Peyer's patch (tissue), 4 donors: Measurements from ENCODE around the gene ATP6V0A4. TPM values are rescaled to one million over a fixed set of nuclear protein-coding genes. Genes with fewer than 3 reads are reported as not detected.

Experiments
- DNase-seq, 3 donors: peaks; one replicate each; pipeline ENCODE4 v3.0.0-alpha.2; 2017 to 2019
- H3K27ac ChIP-seq, 4 donors: fragments of 200-600 bp; sonication (generic); one replicate each; pipeline ENCODE4 v1.5.1; 2016 to 2019
- H3K27me3 ChIP-seq, 2 donors: fragments of 200-600 bp; sonication (generic); one replicate each; pipeline ENCODE4 v1.5.1; 2019
- H3K36me3 ChIP-seq, 3 donors: fragments of 200-600 bp; sonication (generic); one replicate each; pipeline ENCODE4 v1.5.1; 2016 to 2019
- H3K4me1 ChIP-seq, 4 donors: fragments of 200-600 bp; sonication (generic); one replicate each; pipeline ENCODE4 v1.5.1; 2016 to 2019
- H3K4me3 ChIP-seq, 4 donors: fragments of 200-600 bp; sonication (generic); 1 replicate in 3 of 4; 2 replicates in 1 of 4; pipeline ENCODE4 v1.5.1; 2016 to 2019; ENCODE audit warnings: mild to moderate bottlenecking in 1 of 4
- H3K9me3 ChIP-seq, 4 donors: fragments of 200-600 bp; sonication (generic); one replicate each; pipeline ENCODE4 v1.5.1; 2016 to 2019; ENCODE audit warnings: mild to moderate bottlenecking in 1 of 4
- POLR2A ChIP-seq, 2 donors: fragments of 450-650 bp; IDR thresholded peaks; one replicate each; pipeline ENCODE4 v1.5.1; 2017; ENCODE audit warnings: antibody characterized with exemption in 2 of 2, mild to moderate bottlenecking in 2 of 2, moderate library complexity in 2 of 2
- total RNA-seq, 4 donors: library from RNA; depleted of rRNA; stranded (reverse); fragments of >200 nt; gene quantifications; one replicate each; pipeline ENCODE4 v1.1.0, GENCODE V29; 2016
- TF ChIP-seq, protein P1 (sequence below), 6 experiments: fragments of 450-650 bp in 4 of 6; fragments of 200-600 bp in 2 of 6; sonication (generic) in 1 of 6; IDR thresholded peaks; one replicate each; pipeline ENCODE4 v1.5.1; 2017 to 2019; ENCODE audit warnings: antibody characterized with exemption in 6 of 6, mild to moderate bottlenecking in 3 of 6, moderate library complexity in 1 of 6

The ATP6V0A4 gene
- total RNA-seq, 4 donors from 2014 or later, result 0.66 TPM; not detected in 3

DNA sequence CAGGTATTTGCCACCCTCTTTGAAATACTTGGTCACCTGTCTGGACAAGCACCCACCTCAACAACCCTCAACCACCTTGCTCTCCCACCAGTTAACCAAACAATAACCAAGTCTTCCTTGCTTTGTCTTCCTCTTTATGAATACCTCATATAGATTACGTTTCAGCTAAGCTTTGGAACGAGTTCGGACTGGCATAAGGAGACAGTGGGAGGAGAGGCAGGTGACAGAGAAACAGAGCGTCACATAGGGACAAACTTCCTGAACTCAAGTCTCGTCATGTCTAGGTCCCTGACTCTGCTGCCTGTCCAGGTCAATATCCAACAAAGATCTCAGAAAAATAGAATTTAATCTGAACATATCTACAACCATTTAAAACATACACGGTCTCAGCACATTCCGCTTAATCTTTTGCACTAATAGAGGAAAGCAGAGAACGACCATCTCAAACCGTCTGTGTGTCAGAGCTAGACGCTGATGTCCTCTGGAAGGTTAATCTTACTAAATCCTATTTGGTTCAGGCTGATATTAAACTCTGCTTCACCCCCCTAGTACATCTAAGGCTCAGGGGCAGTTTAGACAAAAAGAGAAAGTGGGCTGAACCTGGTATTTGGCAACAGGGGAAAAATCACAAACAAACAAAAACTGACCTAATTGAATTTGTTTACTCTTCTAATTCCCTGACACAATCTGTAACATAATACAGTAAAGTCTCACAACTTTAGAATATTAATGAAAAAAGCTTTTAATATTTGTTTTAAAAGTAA lies 70.5 kb downstream of the ATP6V0A4 start:
- Histone ChIP-seq H3K4me3 (no peak overlapping the region), H3K27ac (no peak overlapping the region), H3K27me3 (no peaks in the 10 kb centered on the region), H3K9me3 (no peaks in the 10 kb centered on the region), H3K36me3 (no peaks in the 10 kb centered on the region), H3K4me1 (no peaks in the 10 kb centered on the region)
- no peak for DNase-seq
- TF ChIP-seq, protein P1, sequence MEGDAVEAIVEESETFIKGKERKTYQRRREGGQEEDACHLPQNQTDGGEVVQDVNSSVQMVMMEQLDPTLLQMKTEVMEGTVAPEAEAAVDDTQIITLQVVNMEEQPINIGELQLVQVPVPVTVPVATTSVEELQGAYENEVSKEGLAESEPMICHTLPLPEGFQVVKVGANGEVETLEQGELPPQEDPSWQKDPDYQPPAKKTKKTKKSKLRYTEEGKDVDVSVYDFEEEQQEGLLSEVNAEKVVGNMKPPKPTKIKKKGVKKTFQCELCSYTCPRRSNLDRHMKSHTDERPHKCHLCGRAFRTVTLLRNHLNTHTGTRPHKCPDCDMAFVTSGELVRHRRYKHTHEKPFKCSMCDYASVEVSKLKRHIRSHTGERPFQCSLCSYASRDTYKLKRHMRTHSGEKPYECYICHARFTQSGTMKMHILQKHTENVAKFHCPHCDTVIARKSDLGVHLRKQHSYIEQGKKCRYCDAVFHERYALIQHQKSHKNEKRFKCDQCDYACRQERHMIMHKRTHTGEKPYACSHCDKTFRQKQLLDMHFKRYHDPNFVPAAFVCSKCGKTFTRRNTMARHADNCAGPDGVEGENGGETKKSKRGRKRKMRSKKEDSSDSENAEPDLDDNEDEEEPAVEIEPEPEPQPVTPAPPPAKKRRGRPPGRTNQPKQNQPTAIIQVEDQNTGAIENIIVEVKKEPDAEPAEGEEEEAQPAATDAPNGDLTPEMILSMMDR (IDR thresholded peaks at IDR 0.05), result no peak
- no peak for TF ChIP-seq POLR2A (IDR thresholded peaks at IDR 0.05)

DNA sequence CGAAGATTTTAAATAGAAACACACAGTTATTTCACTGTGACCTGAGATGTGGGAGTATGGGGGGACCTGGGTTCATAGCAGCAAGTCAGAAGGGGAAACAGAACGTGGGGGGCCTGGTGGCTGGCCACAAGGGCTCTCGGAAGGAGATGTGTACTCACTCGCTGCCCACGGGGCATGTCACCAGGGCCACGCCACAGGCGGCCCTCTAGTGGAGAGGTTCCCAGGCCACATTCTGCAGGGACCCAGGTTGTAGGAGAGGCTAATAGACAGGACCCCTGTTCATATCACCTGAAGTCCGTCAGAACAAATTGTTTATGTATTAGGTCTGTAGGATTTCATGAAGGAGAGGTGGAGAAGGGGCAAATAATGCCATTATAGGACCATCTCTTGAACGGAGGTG lies 71.7 kb downstream of the ATP6V0A4 start:
- no peak for DNase-seq

DNA sequence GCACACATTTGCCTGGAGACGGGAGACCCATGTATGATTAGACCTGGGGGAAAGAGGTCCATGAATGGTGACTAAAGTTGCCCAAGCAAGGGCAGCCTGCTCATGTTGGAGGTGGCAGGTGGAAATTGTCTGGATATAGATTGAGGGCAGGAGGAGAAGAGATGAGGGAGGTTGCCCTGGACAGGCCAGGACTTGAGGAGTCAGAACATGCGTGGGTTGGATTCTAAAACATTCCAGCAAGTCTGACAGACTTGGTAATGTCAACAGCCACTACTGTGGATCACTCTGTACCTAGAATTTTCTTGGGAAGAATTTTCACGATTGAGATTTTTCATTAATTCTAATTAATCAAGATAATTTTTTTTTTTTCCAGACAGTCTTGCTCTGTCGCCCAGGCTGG lies 77.7 kb downstream of the ATP6V0A4 start:
- TF ChIP-seq POLR2A (IDR thresholded peaks at IDR 0.05), result no peak
- TF ChIP-seq, protein P1 (IDR thresholded peaks at IDR 0.05), result no peak
- Histone ChIP-seq H3K4me1 (no peaks in the 10 kb centered on the region), H3K27ac (no peak overlapping the region), H3K9me3 (no peaks in the 10 kb centered on the region), H3K36me3 (no peaks in the 10 kb centered on the region), H3K4me3 (no peak overlapping the region), H3K27me3 (no peaks in the 10 kb centered on the region)
- no peak for DNase-seq

More for the DNA sequence above, 71.7 kb downstream of the ATP6V0A4 start:
- Histone ChIP-seq H3K27me3 (no peaks in the 10 kb centered on the region), H3K9me3 (no peaks in the 10 kb centered on the region), H3K27ac (no peak overlapping the region), H3K4me3 (no peak overlapping the region), H3K36me3 (no peaks in the 10 kb centered on the region), H3K4me1 (no peaks in the 10 kb centered on the region)
- TF ChIP-seq, protein P1 (IDR thresholded peaks at IDR 0.05), result no peak
- TF ChIP-seq POLR2A (IDR thresholded peaks at IDR 0.05), result no peak

DNA sequence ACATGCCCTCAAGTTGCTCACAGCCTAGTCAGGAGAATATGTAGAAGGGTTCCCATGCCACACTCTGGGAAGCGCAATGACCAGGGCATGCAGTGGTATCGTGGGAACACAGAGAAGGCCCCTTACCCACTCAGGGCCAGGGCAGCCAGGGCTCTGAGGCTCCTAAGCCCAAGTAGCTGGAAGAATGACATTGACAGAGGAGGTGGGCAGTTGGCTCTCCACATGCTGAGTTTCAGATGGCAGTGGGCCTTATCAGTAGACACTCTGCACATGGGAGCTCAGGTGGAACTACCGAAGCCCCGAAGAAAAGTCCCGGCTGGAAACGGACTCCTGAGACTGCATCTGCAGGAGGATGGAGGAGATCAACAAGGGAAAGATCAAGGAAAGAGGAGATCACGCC lies 81.1 kb downstream of the ATP6V0A4 start:
- H3K9me3 ChIP-seq, result no peaks in the 10 kb centered on the region
- no peaks in the 10 kb centered on the region for H3K4me1 ChIP-seq
- H3K4me3 ChIP-seq, result no peak overlapping the region
- no peak for TF ChIP-seq POLR2A (IDR thresholded peaks at IDR 0.05)
- TF ChIP-seq, protein P1 (IDR thresholded peaks at IDR 0.05), result no peak
- no peaks in the 10 kb centered on the region for H3K27me3 ChIP-seq
- H3K27ac ChIP-seq, result no peak overlapping the region
- no peaks in the 10 kb centered on the region for H3K36me3 ChIP-seq
- DNase-seq, result no peak

DNA sequence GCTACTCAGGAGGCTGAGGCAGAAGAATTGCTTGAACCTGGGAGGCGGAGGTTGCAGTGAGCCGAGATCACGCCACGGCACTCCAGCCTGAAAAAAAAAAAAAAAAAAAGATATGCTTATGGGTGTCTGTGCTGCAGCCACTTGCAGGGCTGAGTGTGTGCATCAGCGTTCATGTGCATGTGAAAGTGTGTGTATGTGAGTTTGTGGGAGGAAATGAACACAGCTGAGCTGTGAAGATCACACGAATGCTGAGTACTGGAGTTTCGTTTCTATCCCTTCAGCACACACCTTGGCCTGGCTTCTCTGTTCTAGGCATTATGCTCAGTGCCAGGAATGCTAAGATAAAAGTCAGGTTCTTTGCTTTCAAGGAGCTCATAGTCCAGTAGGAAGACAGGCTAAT lies 84.8 kb downstream of the ATP6V0A4 start:
- no peak for DNase-seq
- no peak for TF ChIP-seq POLR2A (IDR thresholded peaks at IDR 0.05)
- TF ChIP-seq, protein P1 (IDR thresholded peaks at IDR 0.05), result no peak
- Histone ChIP-seq H3K4me1 (no peaks in the 10 kb centered on the region), H3K4me3 (no peak overlapping the region), H3K36me3 (no peaks in the 10 kb centered on the region), H3K27ac (no peak overlapping the region), H3K9me3 (no peaks in the 10 kb centered on the region), H3K27me3 (no peaks in the 10 kb centered on the region)
